ENCODE data around the gene DNAH2.

Gene DNAH2

GRCh38 chr17:7844292-7845154 lies 127.0 kb downstream of the DNAH2 start (continued):
- no peak for TF ChIP-seq ZNF354C (tag by site-specific recombination; IDR thresholded peaks at IDR 0.05; ENCODE audit: borderline replicate concordance, low read depth)
- no peak for TF ChIP-seq ZNF747 (tag by site-specific recombination; IDR thresholded peaks at IDR 0.05)
- TF ChIP-seq ZNF785 (tag by site-specific recombination; IDR thresholded peaks at IDR 0.05): 0 out of 2 replicates have a peak, but pooled peaks have one; percentile 70
- no peak for TF ChIP-seq ZNF112 (tag by site-specific recombination; IDR thresholded peaks at IDR 0.05)
- no peak for TF ChIP-seq ZNF837 (tag by site-specific recombination; IDR thresholded peaks at IDR 0.05)
- TF ChIP-seq ZNF521 (tag by site-specific recombination; IDR thresholded peaks at IDR 0.05): no peak
- no peak for TF ChIP-seq ZNF302 (tag by site-specific recombination; IDR thresholded peaks at IDR 0.05; ENCODE audit: low read depth)
- TF ChIP-seq BCL11B (tag by site-specific recombination; IDR thresholded peaks at IDR 0.05; ENCODE audit: low read depth): peak; percentile 95
- TF ChIP-seq PRDM1 (tag by site-specific recombination; IDR thresholded peaks at IDR 0.05): no peak
- no peak for TF ChIP-seq ZSCAN30 (tag by site-specific recombination; IDR thresholded peaks at IDR 0.05)
- 0 out of 2 replicates have a peak, but pooled peaks have one; percentile 23 for TF ChIP-seq ZBTB48 (tag by site-specific recombination; IDR thresholded peaks at IDR 0.05)
- no peak for TF ChIP-seq ZNF433 (tag by site-specific recombination; IDR thresholded peaks at IDR 0.05; ENCODE audit: low read depth)
- TF ChIP-seq ATF2 (tag by site-specific recombination; IDR thresholded peaks at IDR 0.05; ENCODE audit: low read depth): no peak
- no peak for TF ChIP-seq ZBTB44 (tag by site-specific recombination; IDR thresholded peaks at IDR 0.05)
- no peak for TF ChIP-seq OVOL3 (tag by site-specific recombination; IDR thresholded peaks at IDR 0.05)
- no peak for TF ChIP-seq MZF1 (tag by site-specific recombination; IDR thresholded peaks at IDR 0.05; ENCODE audit: borderline replicate concordance)
- TF ChIP-seq ZNF37A (tag by site-specific recombination; IDR thresholded peaks at IDR 0.05): no peak
- TF ChIP-seq ZSCAN4 (tag by site-specific recombination; IDR thresholded peaks at IDR 0.05): no peak
- TF ChIP-seq TCF7L2 (IDR thresholded peaks at IDR 0.05; ENCODE audit: borderline replicate concordance, low read depth, low read length): no peak
- no peak for TF ChIP-seq RBAK (tag by site-specific recombination; IDR thresholded peaks at IDR 0.05)
- no peak for TF ChIP-seq ZSCAN23 (tag by site-specific recombination; IDR thresholded peaks at IDR 0.05)
- TF ChIP-seq ZNF426 (tag by site-specific recombination; IDR thresholded peaks at IDR 0.05): no peak
- no peak for TF ChIP-seq ZNF221 (tag by site-specific recombination; IDR thresholded peaks at IDR 0.05; ENCODE audit: borderline replicate concordance)
- no peak for TF ChIP-seq KLF10 (tag by site-specific recombination; IDR thresholded peaks at IDR 0.05)
- no peak for TF ChIP-seq ZNF626 (tag by site-specific recombination; IDR thresholded peaks at IDR 0.05)
- TF ChIP-seq ZNF202 (tag by site-specific recombination; IDR thresholded peaks at IDR 0.05; ENCODE audit: borderline replicate concordance): no peak
- TF ChIP-seq ZNF155 (tag by site-specific recombination; IDR thresholded peaks at IDR 0.05): no peak
- TF ChIP-seq ZNF449 (tag by site-specific recombination; IDR thresholded peaks at IDR 0.05): no peak; the same call in 1 of the 2 replicates
- TF ChIP-seq ZNF560 (tag by site-specific recombination; IDR thresholded peaks at IDR 0.05; ENCODE audit: borderline replicate concordance): no peak
- TF ChIP-seq ZNF362 (tag by site-specific recombination; IDR thresholded peaks at IDR 0.05): no peak
- no peak for TF ChIP-seq ZNF777 (tag by site-specific recombination; IDR thresholded peaks at IDR 0.05; ENCODE audit: borderline replicate concordance)
- no peak for TF ChIP-seq ZNF571 (tag by site-specific recombination; IDR thresholded peaks at IDR 0.05)
- TF ChIP-seq ZNF645 (tag by site-specific recombination; IDR thresholded peaks at IDR 0.05): no peak

Data from HEK293 (cell line).